ENCODE data around the gene CCDC152. TPM values are rescaled to one million over a fixed set of nuclear protein-coding genes. Genes with fewer than 3 reads are reported as not detected.

CCDC152 gene
- total RNA-seq, 1 donor from 2014 or later, result not detected

GRCh38 chr5:42800748-42801330 is 44.2 kb downstream of the CCDC152 start:
- Mint-ChIP-seq H3K27ac (ENCODE audit: unreplicated experiment) (no peak overlapping the region), H3K4me1 (ENCODE audit: low read depth) (no peaks in the 10 kb centered on the region), H3K36me3 (ENCODE audit: low read depth) (no peaks in the 10 kb centered on the region), H3K27me3 (ENCODE audit: low read depth) (peaks cover 8% of the 10 kb centered on the region), H3K9me3 (ENCODE audit: low read depth) (peaks cover 5% of the 10 kb centered on the region), H3K4me3 (ENCODE audit: unreplicated experiment) (no peak overlapping the region)
- no peak for DNase-seq (ENCODE audit: low spot score)
- no peak for TF ChIP-seq CTCF (IDR thresholded peaks at IDR 0.05)

GRCh38 chr5:42801516-42802166 is 45.0 kb downstream of the CCDC152 start:
- no peak for TF ChIP-seq CTCF (IDR thresholded peaks at IDR 0.05)
- no peaks in the 10 kb centered on the region for H3K4me1 Mint-ChIP-seq (ENCODE audit: low read depth)
- no peak overlapping the region for H3K4me3 Mint-ChIP-seq (ENCODE audit: unreplicated experiment)
- peaks cover 15% of the 10 kb centered on the region for H3K27me3 Mint-ChIP-seq (ENCODE audit: low read depth)
- H3K36me3 Mint-ChIP-seq (ENCODE audit: low read depth), result no peaks in the 10 kb centered on the region
- H3K9me3 Mint-ChIP-seq (ENCODE audit: low read depth), result peaks cover 5% of the 10 kb centered on the region
- no peak overlapping the region for H3K27ac Mint-ChIP-seq (ENCODE audit: unreplicated experiment)
- no peak for DNase-seq (ENCODE audit: low spot score)

- H3K4me1 Mint-ChIP-seq (ENCODE audit: low read depth), result no peaks in the 10 kb centered on the region
- H3K27me3 Mint-ChIP-seq (ENCODE audit: low read depth), result peaks cover 15% of the 10 kb centered on the region
- no peak for TF ChIP-seq CTCF (IDR thresholded peaks at IDR 0.05)
- H3K36me3 Mint-ChIP-seq (ENCODE audit: low read depth), result no peaks in the 10 kb centered on the region
- H3K4me3 Mint-ChIP-seq (ENCODE audit: unreplicated experiment), result no peak overlapping the region
- DNase-seq (ENCODE audit: low spot score), result no peak
- no peak overlapping the region for H3K27ac Mint-ChIP-seq (ENCODE audit: unreplicated experiment)
- no peaks in the 10 kb centered on the region for H3K9me3 Mint-ChIP-seq (ENCODE audit: low read depth)
Measured at GRCh38 chr5:42804717-42805339, 48.2 kb downstream of the CCDC152 start.

GRCh38 chr5:42806004-42806700 is 49.5 kb downstream of the CCDC152 start:
- DNase-seq (ENCODE audit: low spot score), result no peak
- H3K4me1 Mint-ChIP-seq (ENCODE audit: low read depth), result no peaks in the 10 kb centered on the region
- no peak overlapping the region for H3K27ac Mint-ChIP-seq (ENCODE audit: unreplicated experiment)
- H3K9me3 Mint-ChIP-seq (ENCODE audit: low read depth), result no peaks in the 10 kb centered on the region
- no peaks in the 10 kb centered on the region for H3K36me3 Mint-ChIP-seq (ENCODE audit: low read depth)
- no peak overlapping the region for H3K4me3 Mint-ChIP-seq (ENCODE audit: unreplicated experiment)
- peaks cover 11% of the 10 kb centered on the region for H3K27me3 Mint-ChIP-seq (ENCODE audit: low read depth)
- TF ChIP-seq CTCF (IDR thresholded peaks at IDR 0.05), result no peak

GRCh38 chr5:42806701-42807262 is 50.2 kb downstream of the CCDC152 start:
- Mint-ChIP-seq H3K9me3 (ENCODE audit: low read depth) (no peaks in the 10 kb centered on the region), H3K36me3 (ENCODE audit: low read depth) (no peaks in the 10 kb centered on the region), H3K4me1 (ENCODE audit: low read depth) (no peaks in the 10 kb centered on the region), H3K27me3 (ENCODE audit: low read depth) (peaks cover 8% of the 10 kb centered on the region), H3K4me3 (ENCODE audit: unreplicated experiment) (no peak overlapping the region), H3K27ac (ENCODE audit: unreplicated experiment) (no peak overlapping the region)
- no peak for TF ChIP-seq CTCF (IDR thresholded peaks at IDR 0.05)
- DNase-seq (ENCODE audit: low spot score), result no peak
